SK-N-SH (cell line): Measurements from ENCODE around the gene AAGAB. TPM values are rescaled to one million over a fixed set of nuclear protein-coding genes. Genes with fewer than 3 reads are reported as not detected.

ENCODE experiments used
- CTCF ChIA-PET: fragments of 300-600, 350-600 bp; formaldehyde crosslinking; extraction: SDS; loops from one replicate; lab custom pipeline; 2021; lab: Yijun Ruan, JAX
- POLR2A ChIA-PET: fragments of 350-600 bp; sonication (Branson Sonifier 250); formaldehyde crosslinking; extraction: SDS; loops from one replicate; lab custom pipeline; 2020; ENCODE audit warnings: antibody characterized with exemption, inconsistent platforms; lab: Yijun Ruan, JAX
- DNase-seq: peaks from one replicate; pipeline ENCODE4 v3.0.0; 2012
- H2AFZ ChIP-seq: fragments of 200-600 bp; sonication (generic); 2 replicates; pipeline ENCODE4 v1.8.1; 2016; ENCODE audit warnings: antibody characterized with exemption, mild to moderate bottlenecking, low read depth
- H3F3A ChIP-seq: fragments of 200-600 bp; sonication (generic); replicated peaks from 2 replicates; pipeline ENCODE3; 2016; ENCODE audit warnings: antibody characterized with exemption, mild to moderate bottlenecking; ENCODE audit not compliant: insufficient read depth
- H3K27ac ChIP-seq, 2 experiments: fragments of 200-500 bp in 1 of 2; fragments of 200-600 bp in 1 of 2; sonication (Bioruptor generic) in 1 of 2; sonication (generic), shearing (Covaris generic) in 1 of 2; 2 replicates each; pipeline versions ENCODE4 v1.5.1 to v1.6.1; 2014 to 2016; ENCODE audit warnings: low read depth in 2 of 2, inconsistent platforms in 1 of 2, low read length in 1 of 2, mild to moderate bottlenecking in 1 of 2, mixed read lengths in 1 of 2
- H3K27me3 ChIP-seq: fragments of 200-600 bp; sonication (generic), shearing (Covaris generic); 2 replicates; pipeline ENCODE4 v1.6.1; 2016; ENCODE audit warnings: mixed run types; ENCODE audit not compliant: insufficient read depth
- H3K36me3 ChIP-seq, 2 experiments: fragments of 200-500 bp in 1 of 2; fragments of 200-600 bp in 1 of 2; sonication (Bioruptor generic) in 1 of 2; sonication (generic) in 1 of 2; replicated peaks in 1 of 2; 2 replicates each; pipeline versions ENCODE3 to v1.5.1; 2014 to 2016; ENCODE audit warnings: low read length in 1 of 2, mild to moderate bottlenecking in 1 of 2; ENCODE audit not compliant: insufficient read depth in 2 of 2, control insufficient read depth in 1 of 2
- H3K4me1 ChIP-seq, 2 experiments: fragments of 200-500 bp in 1 of 2; fragments of 200-600 bp in 1 of 2; sonication (Bioruptor generic) in 1 of 2; sonication (generic), shearing (Covaris generic) in 1 of 2; 2 replicates each; pipeline versions ENCODE4 v1.5.1 to v1.6.1; 2014 to 2016; ENCODE audit warnings: low read depth in 1 of 2, low read length in 1 of 2, mixed run types in 1 of 2; ENCODE audit not compliant: insufficient read depth in 2 of 2, control insufficient read depth in 1 of 2
- H3K4me2 ChIP-seq: fragments of 200-600 bp; sonication (generic), shearing (Covaris generic); 2 replicates; pipeline ENCODE4 v1.6.1; 2017; ENCODE audit warnings: mixed run types
- H3K4me3 ChIP-seq, 2 experiments: fragments of 200-500 bp in 1 of 2; fragments of 200-600 bp in 1 of 2; sonication (Bioruptor generic) in 1 of 2; sonication (generic), shearing (Covaris generic) in 1 of 2; 2 replicates each; pipeline versions ENCODE4 v1.5.1 to v1.8.1; 2014 to 2016; ENCODE audit warnings: low read depth in 2 of 2, inconsistent platforms in 1 of 2, low read length in 1 of 2, mild to moderate bottlenecking in 1 of 2, mixed read lengths in 1 of 2, moderate library complexity in 1 of 2
- H3K79me2 ChIP-seq: fragments of 200-600 bp; sonication (generic); 2 replicates; pipeline ENCODE4 v1.8.1; 2017; ENCODE audit warnings: mild to moderate bottlenecking; ENCODE audit not compliant: insufficient read depth
- H3K9ac ChIP-seq: fragments of 200-600 bp; sonication (generic); 2 replicates; pipeline ENCODE4 v1.6.1; 2017; ENCODE audit warnings: mixed run types
- H3K9me2 ChIP-seq: fragments of 200-600 bp; sonication (generic); 2 replicates; pipeline ENCODE4 v1.6.1; 2017; ENCODE audit warnings: mixed run types
- H3K9me3 ChIP-seq: fragments of 200-600 bp; sonication (generic); 2 replicates; pipeline ENCODE4 v1.6.1; 2017; ENCODE audit warnings: mixed run types, mild to moderate bottlenecking, moderate library complexity
- H4K20me1 ChIP-seq: fragments of 200-600 bp; sonication (generic); 2 replicates; pipeline ENCODE4 v1.6.1; 2017; ENCODE audit warnings: mild to moderate bottlenecking, mixed run types; ENCODE audit not compliant: insufficient read depth
- ELF1 ChIP-seq: IDR thresholded peaks from 2 replicates; pipeline ENCODE4 v1.4.0; 2012
- EP300 ChIP-seq, 2 experiments: IDR thresholded peaks; 2 replicates each; pipeline versions ENCODE4 v1.4.0 to v1.6.1; 2012; ENCODE audit warnings: borderline replicate concordance in 1 of 2, low read depth in 1 of 2, low read length in 1 of 2
- FOXJ3 ChIP-seq: sonication (generic); formaldehyde crosslinking; IDR thresholded peaks from 2 replicates; pipeline ENCODE4 v1.5.1; 2020; ENCODE audit warnings: mild to moderate bottlenecking, missing genetic modification reagents
- FOXM1 ChIP-seq: IDR thresholded peaks from 2 replicates; pipeline ENCODE4 v1.4.0; 2012; ENCODE audit warnings: low read depth, mild to moderate bottlenecking
- GABPA ChIP-seq: IDR thresholded peaks from 2 replicates; pipeline ENCODE4 v1.4.0; 2012; ENCODE audit warnings: low read depth, mild to moderate bottlenecking
- GATA2 ChIP-seq: sonication (generic); formaldehyde crosslinking; IDR thresholded peaks from 2 replicates; pipeline ENCODE4 v1.5.0; 2020; ENCODE audit warnings: mild to moderate bottlenecking, missing genetic modification reagents
- JUND ChIP-seq: IDR thresholded peaks from 2 replicates; pipeline ENCODE4 v1.4.0; 2012
- MEF2A ChIP-seq: IDR thresholded peaks from 2 replicates; pipeline ENCODE4 v1.4.0; 2012; ENCODE audit warnings: low read depth, borderline replicate concordance
- NRF1 ChIP-seq: IDR thresholded peaks from 2 replicates; pipeline ENCODE4 v1.6.1; 2012; ENCODE audit warnings: low read depth, mild to moderate bottlenecking, low read length
- RAD21 ChIP-seq: IDR thresholded peaks from 2 replicates; pipeline ENCODE4 v1.6.1; 2012; ENCODE audit warnings: mild to moderate bottlenecking, low read length
- RCOR1 ChIP-seq: fragments of 150-350 bp; IDR thresholded peaks from 2 replicates; pipeline ENCODE4 v1.6.1; 2017; ENCODE audit warnings: antibody characterized with exemption, low read length
- RFX5 ChIP-seq: IDR thresholded peaks from 2 replicates; pipeline ENCODE4 v1.6.1; 2012; ENCODE audit warnings: mild to moderate bottlenecking, improper control_type of control experiment, low read length
- RXRA ChIP-seq: IDR thresholded peaks from 2 replicates; pipeline ENCODE4 v1.4.0; 2012; ENCODE audit warnings: low read depth, mild to moderate bottlenecking, borderline replicate concordance
- TAF1 ChIP-seq: IDR thresholded peaks from 2 replicates; pipeline ENCODE4 v1.6.1; 2012; ENCODE audit warnings: low read depth, mild to moderate bottlenecking, low read length, moderate library complexity, borderline replicate concordance
- TCF12 ChIP-seq: IDR thresholded peaks from 2 replicates; pipeline ENCODE4 v1.4.0; 2012
- YY1 ChIP-seq: IDR thresholded peaks from 2 replicates; pipeline ENCODE4 v1.4.0; 2012; ENCODE audit warnings: low read depth, mild to moderate bottlenecking
- WGBS: methylation state at CpG from one replicate; pipeline ENCODE4 v1.1.6; 2017; ENCODE audit warnings: low lambda C conversion rate; 5-methylcytosine and 5-hydroxymethylcytosine counted together
- polyA plus RNA-seq, 3 experiments: library from polyadenylated mRNA; depleted of rRNA; stranded (reverse); fragments of >200 nt; gene quantifications; 2 replicates each; pipeline ENCODE4 v1.2.3, GENCODE V29; 2012
- TF ChIP-seq, protein P1 (sequence below): fragments of 150-350 bp; IDR thresholded peaks from 2 replicates; pipeline ENCODE4 v1.6.1; 2016; ENCODE audit warnings: mild to moderate bottlenecking, low read depth, low read length

AAGAB gene
- polyA plus RNA-seq, 1 of the 3 experiments (the other 2 are of a cell fraction), result 24.9 TPM

DNA sequence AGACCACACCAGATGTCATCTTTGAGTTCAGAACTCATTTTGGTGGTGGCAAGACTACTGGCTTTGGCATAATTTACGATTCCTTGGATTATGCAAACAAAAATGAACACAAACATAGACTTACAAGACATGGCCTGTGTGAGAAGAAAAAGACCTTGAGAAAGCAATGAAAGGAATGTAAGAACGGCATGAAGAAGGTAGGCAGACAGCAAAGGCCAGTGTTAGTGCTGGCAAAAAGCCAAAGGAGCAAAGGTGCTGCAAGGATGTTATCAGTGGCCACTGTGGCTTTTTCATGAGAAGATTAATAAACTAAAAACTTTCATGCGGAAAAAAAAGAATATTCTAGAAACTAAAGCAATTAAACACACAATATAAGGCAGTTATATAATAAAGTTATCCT is 21.9 kb downstream of the AAGAB start:
- Histone ChIP-seq H2AFZ (no peak overlapping the region), H3K27ac (no peak overlapping the region), H3K4me1 (no peaks in the 10 kb centered on the region; a peak in 1 of 4 replicates), H3K9ac (no peak overlapping the region), H3K27me3 (no peaks in the 10 kb centered on the region), H3K9me3 (no peaks in the 10 kb centered on the region), H3K9me2 (no peaks in the 10 kb centered on the region), H3K79me2 (peaks cover 11% of the 10 kb centered on the region), H3F3A (peaks cover 7% of the 10 kb centered on the region)
- ChIA-PET CTCF (no interaction called here), POLR2A (no interaction called here)
- no peak for DNase-seq
- 91% methylated on average over 3 of the region's 3 CpGs for whole genome bisulfite sequencing
- TF ChIP-seq JUND (no peak), TAF1 (no peak), RFX5 (no peak), RXRA (no peak), ELF1 (no peak), FOXM1 (no peak), YY1 (no peak), MEF2A (no peak), RCOR1 (no peak), GATA2 (CRISPR knock-in tag) (no peak), GABPA (no peak), EP300 (IDR thresholded peaks at IDR 0.05; ENCODE audit: borderline replicate concordance in 1 of 2, low read depth in 1 of 2, low read length in 1 of 2) (no peak)
- TF ChIP-seq, all 33 proteins: peak for 0
- H3K4me3 ChIP-seq, result no peak overlapping the region
- no peak overlapping the region for H3K4me2 ChIP-seq
- peaks cover 7% of the 10 kb centered on the region; the same call in 1 of the 2 replicates for H4K20me1 ChIP-seq
- peaks cover 51 to 54% of the 10 kb centered on the region in 2 experiments for H3K36me3 ChIP-seq

DNA sequence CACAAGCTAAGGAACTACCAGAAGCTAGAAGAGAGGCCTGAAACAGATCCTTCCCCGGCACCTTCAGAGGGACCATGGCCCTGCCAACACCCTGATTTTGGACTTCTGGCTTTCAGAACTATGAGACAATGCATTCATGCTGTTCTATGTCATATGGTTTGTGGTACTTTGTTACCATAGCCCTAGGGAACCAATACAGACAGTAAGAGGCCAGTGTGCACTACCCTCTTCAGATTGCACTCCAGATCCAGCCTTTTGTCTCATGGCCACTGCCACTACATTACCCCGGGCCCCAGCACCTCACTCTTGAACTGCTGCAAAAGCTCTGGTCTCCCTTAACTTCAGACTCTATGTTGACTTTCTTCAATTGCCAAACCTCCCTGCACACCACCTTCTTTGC is 24.0 kb downstream of the AAGAB start:
- 95% methylated on average over 2 of the region's 2 CpGs for WGBS
- no peaks in the 10 kb centered on the region for H3K4me1 ChIP-seq
- no peak overlapping the region for H3K4me3 ChIP-seq
- H3K9ac ChIP-seq, result no peak overlapping the region
- H3K36me3 ChIP-seq, result peaks cover 47 to 61% of the 10 kb centered on the region in 2 experiments
- no peak overlapping the region for H2AFZ ChIP-seq
- H3F3A ChIP-seq, result peaks cover 3% of the 10 kb centered on the region
- TF ChIP-seq YY1 (no peak), TCF12 (no peak), JUND (no peak), TAF1 (no peak), FOXM1 (no peak), RFX5 (no peak), EP300 (IDR thresholded peaks at IDR 0.05; ENCODE audit: borderline replicate concordance in 1 of 2, low read depth in 1 of 2, low read length in 1 of 2) (no peak), NRF1 (no peak), FOXJ3 (CRISPR knock-in tag) (no peak), RAD21 (no peak)
- TF ChIP-seq, protein P1, sequence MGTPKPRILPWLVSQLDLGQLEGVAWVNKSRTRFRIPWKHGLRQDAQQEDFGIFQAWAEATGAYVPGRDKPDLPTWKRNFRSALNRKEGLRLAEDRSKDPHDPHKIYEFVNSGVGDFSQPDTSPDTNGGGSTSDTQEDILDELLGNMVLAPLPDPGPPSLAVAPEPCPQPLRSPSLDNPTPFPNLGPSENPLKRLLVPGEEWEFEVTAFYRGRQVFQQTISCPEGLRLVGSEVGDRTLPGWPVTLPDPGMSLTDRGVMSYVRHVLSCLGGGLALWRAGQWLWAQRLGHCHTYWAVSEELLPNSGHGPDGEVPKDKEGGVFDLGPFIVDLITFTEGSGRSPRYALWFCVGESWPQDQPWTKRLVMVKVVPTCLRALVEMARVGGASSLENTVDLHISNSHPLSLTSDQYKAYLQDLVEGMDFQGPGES, result no peak
- TF ChIP-seq, all 33 proteins: peak for 0
- no peak overlapping the region for H3K27ac ChIP-seq
- H4K20me1 ChIP-seq, result no peaks in the 10 kb centered on the region
- ChIA-PET CTCF (interaction anchor here (1.2 kb wide), 1 partner anchor 284 kb away, joined by 4 read pairs; no protein-coding TSS in a partner anchor), POLR2A (no interaction called here)
- H3K9me2 ChIP-seq, result no peaks in the 10 kb centered on the region
- no peak for DNase-seq
- no peaks in the 10 kb centered on the region for H3K9me3 ChIP-seq
- no peak overlapping the region for H3K4me2 ChIP-seq
- no peaks in the 10 kb centered on the region for H3K79me2 ChIP-seq
- no peaks in the 10 kb centered on the region for H3K27me3 ChIP-seq
